ENCODE measurements around the gene ZNF124.
"Not testable (repeated sequence)": the region's sequence is repeated elsewhere in the genome, so short reads cannot be mapped to it uniquely, and the experiment has no call there.

DNA sequence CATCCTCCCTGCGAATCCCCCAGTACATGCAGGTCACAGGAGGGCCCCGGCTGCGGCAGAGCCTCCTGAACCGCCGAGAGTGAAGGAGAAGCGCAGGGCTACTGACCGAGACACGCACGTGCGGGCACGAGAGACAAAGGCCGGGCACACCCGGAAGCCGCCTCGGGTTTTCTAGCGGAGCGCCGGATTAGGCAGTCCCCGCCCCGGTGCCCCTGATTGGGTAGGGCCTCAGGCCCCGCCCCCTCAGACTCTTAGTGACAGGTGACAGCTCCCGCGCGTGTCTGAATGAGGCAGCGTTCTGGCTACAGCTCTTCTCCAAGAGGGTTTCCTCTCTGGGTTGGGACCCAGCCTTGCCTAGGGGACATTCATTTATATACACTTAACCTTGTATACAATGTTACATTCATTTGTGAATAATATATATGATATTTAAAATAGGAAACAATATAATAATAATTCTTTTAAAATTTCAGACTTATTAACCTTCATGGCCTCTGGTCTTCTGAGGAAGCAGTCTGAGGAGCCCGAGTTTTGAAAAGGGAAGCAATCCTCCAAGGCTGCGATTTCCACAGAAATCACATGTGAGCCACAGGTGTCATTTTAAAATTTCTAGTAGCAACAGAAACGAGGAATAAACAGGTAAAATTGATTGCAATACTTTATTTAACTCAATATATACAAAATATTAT, at the start of gene ZNF124:
- not testable (repeated sequence) for TF ChIP-seq POLR2A, EP300, POLR2AphosphoS5 (IDR thresholded peaks at IDR 0.05)
- TF ChIP-seq, protein P1, sequence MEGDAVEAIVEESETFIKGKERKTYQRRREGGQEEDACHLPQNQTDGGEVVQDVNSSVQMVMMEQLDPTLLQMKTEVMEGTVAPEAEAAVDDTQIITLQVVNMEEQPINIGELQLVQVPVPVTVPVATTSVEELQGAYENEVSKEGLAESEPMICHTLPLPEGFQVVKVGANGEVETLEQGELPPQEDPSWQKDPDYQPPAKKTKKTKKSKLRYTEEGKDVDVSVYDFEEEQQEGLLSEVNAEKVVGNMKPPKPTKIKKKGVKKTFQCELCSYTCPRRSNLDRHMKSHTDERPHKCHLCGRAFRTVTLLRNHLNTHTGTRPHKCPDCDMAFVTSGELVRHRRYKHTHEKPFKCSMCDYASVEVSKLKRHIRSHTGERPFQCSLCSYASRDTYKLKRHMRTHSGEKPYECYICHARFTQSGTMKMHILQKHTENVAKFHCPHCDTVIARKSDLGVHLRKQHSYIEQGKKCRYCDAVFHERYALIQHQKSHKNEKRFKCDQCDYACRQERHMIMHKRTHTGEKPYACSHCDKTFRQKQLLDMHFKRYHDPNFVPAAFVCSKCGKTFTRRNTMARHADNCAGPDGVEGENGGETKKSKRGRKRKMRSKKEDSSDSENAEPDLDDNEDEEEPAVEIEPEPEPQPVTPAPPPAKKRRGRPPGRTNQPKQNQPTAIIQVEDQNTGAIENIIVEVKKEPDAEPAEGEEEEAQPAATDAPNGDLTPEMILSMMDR (IDR thresholded peaks at IDR 0.05): not testable (repeated sequence)
